Effector memory CD8-positive, alpha-beta T cell (primary cell): ENCODE measurements around the gene OR5H6.
"Not testable (repeated sequence)": the region's sequence is repeated elsewhere in the genome, so short reads cannot be mapped to it uniquely, and the experiment has no call there.

Experiments used
- ATAC-seq: fragments of 150-1000 bp; cut with Tn5 transposase; replicated peaks from 2 replicates; pipeline ENCODE4 v1.10.0; 2021; ENCODE audit warnings: mild to moderate bottlenecking, moderate library complexity
- DNase-seq, 3 experiments: peaks; one replicate each; pipeline ENCODE4 v3.0.0; 2021
- H3K27ac Mint-ChIP-seq, 2 donors: one replicate each; pipeline ENCODE4 v1.8.0; 2022; ENCODE audit warnings: mild to moderate bottlenecking in 2 of 2, mixed read lengths in 2 of 2, moderate library complexity in 2 of 2
- H3K27me3 Mint-ChIP-seq, 2 donors: one replicate each; pipeline ENCODE4 v1.8.0; 2022; ENCODE audit warnings: mixed read lengths in 2 of 2
- H3K36me3 Mint-ChIP-seq: one replicate; pipeline ENCODE4 v1.8.0; 2022; ENCODE audit warnings: mild to moderate bottlenecking, moderate library complexity, mixed read lengths; ENCODE audit not compliant: insufficient read depth
- H3K4me1 Mint-ChIP-seq, 2 donors: one replicate each; pipeline ENCODE4 v1.8.0; 2022; ENCODE audit warnings: low read depth in 2 of 2, mixed read lengths in 2 of 2
- H3K4me3 Mint-ChIP-seq, 2 donors: one replicate each; pipeline ENCODE4 v1.8.0; 2022; ENCODE audit warnings: mild to moderate bottlenecking in 2 of 2, mixed read lengths in 2 of 2, moderate library complexity in 2 of 2
- H3K9me3 Mint-ChIP-seq, 2 donors: one replicate each; pipeline ENCODE4 v1.8.0; 2022; ENCODE audit warnings: mixed read lengths in 2 of 2
- total RNA-seq, 9 experiments: gene quantifications; one replicate each; lab custom pipeline; 2026; lab: John Stamatoyannopoulos, UW

Gene OR5H6
- 0 reads per million in 9 experiments for total RNA-seq

GRCh38 chr3:98263944-98264343, at the start of gene OR5H6:
Gene OR5H6 (plus strand): TSS chr3:98264244. CDS start chr3:98264333, 89 bp downstream.
- H3K27ac Mint-ChIP-seq = no peak within 1 kb of the TSS
- no peak for DNase-seq
- no peaks in the 10 kb centered on the region for H3K9me3 Mint-ChIP-seq
- H3K36me3 Mint-ChIP-seq = no peaks in the 10 kb centered on the region
- no peak within 1 kb of the TSS for H3K4me3 Mint-ChIP-seq
- ATAC-seq = no peak
- H3K27me3 Mint-ChIP-seq = peaks cover 8 to 11% of the 10 kb centered on the region in 2 donors
- no peaks in the 10 kb centered on the region for H3K4me1 Mint-ChIP-seq

- no peak for DNase-seq
- Mint-ChIP-seq H3K27me3 (peaks cover 5 to 6% of the 10 kb centered on the region in 2 donors), H3K9me3 (no peaks in the 10 kb centered on the region), H3K4me3 (no peak overlapping the region), H3K27ac (no peak overlapping the region), H3K36me3 (no peaks in the 10 kb centered on the region), H3K4me1 (no peaks in the 10 kb centered on the region)
- no peak for ATAC-seq
Observed at GRCh38 chr3:98215051-98215450, 49.0 kb upstream of the OR5H6 start.

GRCh38 chr3:98223907-98224672, 40.0 kb upstream of the OR5H6 start:
- DNase-seq = no peak
- Mint-ChIP-seq H3K36me3 (no peaks in the 10 kb centered on the region), H3K9me3 (no peaks in the 10 kb centered on the region), H3K4me3 (no peak overlapping the region), H3K27me3 (peaks cover 10 to 12% of the 10 kb centered on the region in 2 donors), H3K4me1 (no peaks in the 10 kb centered on the region), H3K27ac (no peak overlapping the region)
- no peak for ATAC-seq

DNA sequence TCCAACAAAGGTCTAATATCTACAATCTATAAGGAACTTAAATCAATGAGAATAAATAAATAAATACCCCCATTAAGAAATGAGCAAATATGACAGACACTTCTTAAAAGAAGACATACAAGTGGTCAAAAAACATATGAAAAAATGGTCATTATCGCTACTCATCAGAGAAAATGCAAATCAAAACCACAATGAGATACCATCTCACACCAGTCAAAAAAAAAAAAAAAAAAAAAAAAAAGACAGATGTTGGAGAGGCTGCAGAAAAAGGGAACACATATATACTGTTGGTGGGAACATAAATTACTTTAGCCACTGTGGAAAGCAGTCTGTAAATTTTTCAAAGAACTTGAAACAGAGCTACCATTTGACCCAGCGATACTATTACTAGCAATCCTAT, 31.6 kb upstream of the OR5H6 start:
- Mint-ChIP-seq H3K36me3 (no peaks in the 10 kb centered on the region), H3K27me3 (peaks cover 18 to 24% of the 10 kb centered on the region in 2 donors), H3K4me1 (no peaks in the 10 kb centered on the region), H3K27ac (no peak overlapping the region), H3K9me3 (no peaks in the 10 kb centered on the region), H3K4me3 (no peak overlapping the region)
- DNase-seq (no peak), ATAC-seq (no peak)

- no peak overlapping the region for H3K4me3 Mint-ChIP-seq
- H3K36me3 Mint-ChIP-seq = no peaks in the 10 kb centered on the region
- no peaks in the 10 kb centered on the region for H3K4me1 Mint-ChIP-seq
- ATAC-seq (no peak), DNase-seq (no peak)
- H3K27ac Mint-ChIP-seq = no peak overlapping the region
- peaks cover 12 to 18% of the 10 kb centered on the region in 2 donors for H3K27me3 Mint-ChIP-seq
- no peaks in the 10 kb centered on the region for H3K9me3 Mint-ChIP-seq
Observed at GRCh38 chr3:98233468-98233867, 30.6 kb upstream of the OR5H6 start.

DNA sequence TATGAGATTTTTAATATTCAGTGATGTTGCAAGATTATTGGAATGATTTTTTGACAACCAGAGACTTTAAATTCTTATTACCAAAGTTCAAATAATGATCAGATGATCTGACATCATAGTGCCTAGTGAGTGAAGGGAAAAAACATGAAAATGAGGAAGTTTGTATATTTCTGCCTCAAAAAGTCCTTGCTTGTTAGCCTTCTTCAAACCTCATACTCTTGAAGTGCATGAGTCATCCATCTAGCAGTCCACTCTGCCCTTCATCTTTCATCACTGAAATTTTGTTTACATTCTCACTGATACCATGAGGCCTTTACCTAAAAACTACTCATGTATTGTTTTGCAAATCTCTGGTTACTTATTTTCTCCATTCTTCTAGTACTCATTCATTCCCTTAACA, 23.9 kb upstream of the OR5H6 start:
- Mint-ChIP-seq H3K27me3 (peaks cover 13 to 20% of the 10 kb centered on the region in 2 donors), H3K4me3 (no peak overlapping the region), H3K4me1 (no peaks in the 10 kb centered on the region), H3K9me3 (no peaks in the 10 kb centered on the region), H3K27ac (no peak overlapping the region), H3K36me3 (no peaks in the 10 kb centered on the region)
- ATAC-seq = no peak
- DNase-seq = no peak

- no peaks in the 10 kb centered on the region for H3K36me3 Mint-ChIP-seq
- peaks cover 11 to 20% of the 10 kb centered on the region in 2 donors for H3K27me3 Mint-ChIP-seq
- H3K27ac Mint-ChIP-seq = no peak overlapping the region
- DNase-seq = no peak
- no peak overlapping the region for H3K4me3 Mint-ChIP-seq
- no peaks in the 10 kb centered on the region for H3K9me3 Mint-ChIP-seq
- ATAC-seq = no peak
- no peaks in the 10 kb centered on the region for H3K4me1 Mint-ChIP-seq
Observed at GRCh38 chr3:98242155-98242554, 21.9 kb upstream of the OR5H6 start.

- ATAC-seq (no peak), DNase-seq (no peak)
- Mint-ChIP-seq H3K36me3 (no peaks in the 10 kb centered on the region), H3K4me3 (no peak overlapping the region), H3K27me3 (peaks cover 5 to 17% of the 10 kb centered on the region in 2 donors), H3K9me3 (no peaks in the 10 kb centered on the region), H3K27ac (no peak overlapping the region), H3K4me1 (no peaks in the 10 kb centered on the region)
Observed at GRCh38 chr3:98243843-98244242, 20.2 kb upstream of the OR5H6 start.

GRCh38 chr3:98246142-98246541, 17.9 kb upstream of the OR5H6 start:
- no peak overlapping the region for H3K4me3 Mint-ChIP-seq
- H3K9me3 Mint-ChIP-seq = no peaks in the 10 kb centered on the region

DNA sequence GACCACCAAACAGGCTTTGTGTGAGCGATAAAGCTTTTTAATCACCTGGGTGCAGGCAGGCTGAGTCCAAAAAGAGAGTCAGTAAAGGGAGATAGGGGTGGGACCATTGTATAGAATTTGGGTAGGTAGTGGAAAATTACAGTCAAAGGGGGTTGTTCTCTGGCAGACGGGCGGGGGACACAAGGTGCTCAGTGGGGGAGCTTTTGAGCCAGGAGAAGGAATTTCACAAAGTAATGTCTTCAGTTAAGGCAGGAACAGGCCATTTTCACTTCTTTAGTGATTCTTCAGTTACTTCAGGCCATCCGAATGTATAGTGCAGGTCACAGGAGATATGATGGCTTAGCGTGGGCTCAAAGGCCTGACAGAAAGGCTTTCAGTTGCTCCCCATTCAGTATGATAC, 8.0 kb upstream of the OR5H6 start:
- H3K36me3 Mint-ChIP-seq, DNase-seq, H3K27me3 Mint-ChIP-seq, ATAC-seq, H3K4me1 Mint-ChIP-seq, H3K27ac Mint-ChIP-seq, H3K9me3 Mint-ChIP-seq, H3K4me3 Mint-ChIP-seq: not testable (repeated sequence)

More at GRCh38 chr3:98246142-98246541, 17.9 kb upstream of the OR5H6 start:
- Mint-ChIP-seq H3K27ac (no peak overlapping the region), H3K36me3 (no peaks in the 10 kb centered on the region), H3K4me1 (no peaks in the 10 kb centered on the region), H3K27me3 (peaks cover 0 to 10% of the 10 kb centered on the region in 2 donors)
- DNase-seq (no peak), ATAC-seq (no peak)

DNA sequence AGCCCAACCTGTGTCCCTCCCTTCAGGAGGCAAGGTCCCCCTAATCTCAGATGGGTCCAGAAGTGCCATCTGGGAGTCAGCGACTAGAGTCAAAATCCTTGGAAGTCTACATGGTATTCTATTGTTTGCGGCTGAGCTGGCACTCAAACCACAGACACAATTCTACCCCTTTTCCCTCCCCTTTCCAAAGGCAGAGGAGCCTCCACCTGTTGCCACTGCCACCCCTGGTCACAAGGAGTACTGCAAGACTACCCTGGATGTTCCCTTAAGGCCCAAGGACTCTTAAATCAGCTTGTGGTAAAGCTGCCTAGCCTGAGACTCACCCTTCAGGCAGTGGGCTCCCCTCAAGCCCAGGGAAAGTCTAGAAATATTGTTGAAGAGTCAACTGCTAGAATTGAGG, 4.3 kb upstream of the OR5H6 start:
- no peaks in the 10 kb centered on the region for H3K36me3 Mint-ChIP-seq
- peaks cover 0 to 2% of the 10 kb centered on the region in 2 donors for H3K4me1 Mint-ChIP-seq
- peaks cover 14 to 18% of the 10 kb centered on the region in 2 donors for H3K27me3 Mint-ChIP-seq
- H3K27ac Mint-ChIP-seq = no peak overlapping the region
- no peak overlapping the region for H3K4me3 Mint-ChIP-seq
- no peak for ATAC-seq
- H3K9me3 Mint-ChIP-seq = no peaks in the 10 kb centered on the region
- DNase-seq = no peak

DNA sequence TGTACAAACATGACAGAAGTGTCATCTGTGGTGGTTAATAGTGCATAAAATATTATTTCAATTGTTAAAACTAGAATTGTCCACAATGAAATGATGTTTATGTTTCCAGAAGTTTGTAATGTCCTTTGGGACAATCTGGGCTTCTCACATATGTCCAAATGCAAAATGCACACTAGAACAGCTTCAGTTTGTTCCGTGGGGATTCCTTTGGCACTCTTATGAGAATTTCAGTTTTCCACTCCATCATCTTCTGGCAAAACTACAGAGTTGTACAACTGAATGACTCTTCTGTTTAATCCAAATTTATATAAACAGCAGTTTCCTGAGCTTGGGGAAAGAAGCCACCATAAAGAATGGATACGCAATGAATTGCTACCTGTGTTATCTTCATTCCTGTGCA, 2.0 kb upstream of the OR5H6 start:
- Mint-ChIP-seq H3K4me1 (no peaks in the 10 kb centered on the region), H3K36me3 (no peaks in the 10 kb centered on the region), H3K4me3 (no peak overlapping the region), H3K27ac (no peak overlapping the region), H3K27me3 (peaks cover 8 to 11% of the 10 kb centered on the region in 2 donors), H3K9me3 (no peaks in the 10 kb centered on the region)
- ATAC-seq = no peak
- DNase-seq = no peak

DNA sequence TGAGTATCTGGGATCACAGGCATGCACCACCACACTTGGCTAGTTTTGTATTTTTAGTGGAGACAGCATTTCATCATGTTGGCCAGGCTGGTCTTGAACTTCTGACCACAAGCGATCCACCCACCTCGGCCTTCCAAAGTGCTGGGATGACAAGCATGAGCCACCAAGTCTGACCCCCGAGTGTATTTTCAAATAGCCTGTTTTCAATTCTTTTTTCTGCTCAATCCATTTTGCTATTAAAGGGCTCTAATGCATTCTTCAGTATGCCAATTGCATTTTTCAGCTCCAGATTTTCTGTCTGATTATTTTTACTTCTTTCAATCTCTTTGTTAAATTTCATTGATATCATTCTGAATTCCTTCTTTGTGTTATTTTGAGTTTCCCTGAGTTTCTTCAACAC, 5.8 kb downstream of the OR5H6 start:
- no peak for ATAC-seq
- H3K27ac Mint-ChIP-seq = no peak overlapping the region
- H3K4me3 Mint-ChIP-seq = no peak overlapping the region
- peaks cover 8 to 20% of the 10 kb centered on the region in 2 donors for H3K9me3 Mint-ChIP-seq
- DNase-seq = no peak
- no peaks in the 10 kb centered on the region for H3K36me3 Mint-ChIP-seq
- no peaks in the 10 kb centered on the region for H3K4me1 Mint-ChIP-seq
- H3K27me3 Mint-ChIP-seq = peaks cover 18 to 30% of the 10 kb centered on the region in 2 donors

- Mint-ChIP-seq H3K4me3 (no peak overlapping the region), H3K36me3 (no peaks in the 10 kb centered on the region), H3K27me3 (peaks cover 18 to 38% of the 10 kb centered on the region in 2 donors), H3K27ac (no peak overlapping the region), H3K9me3 (peaks cover 8 to 20% of the 10 kb centered on the region in 2 donors), H3K4me1 (no peaks in the 10 kb centered on the region)
- ATAC-seq (no peak), DNase-seq (no peak)
Observed at GRCh38 chr3:98272126-98272525, 8.1 kb downstream of the OR5H6 start.
